ENCODE data around the gene GSTT2B.
"Not testable (repeated sequence)": the region's sequence is repeated elsewhere in the genome, so short reads cannot be mapped to it uniquely, and the experiment has no call there.

DNA sequence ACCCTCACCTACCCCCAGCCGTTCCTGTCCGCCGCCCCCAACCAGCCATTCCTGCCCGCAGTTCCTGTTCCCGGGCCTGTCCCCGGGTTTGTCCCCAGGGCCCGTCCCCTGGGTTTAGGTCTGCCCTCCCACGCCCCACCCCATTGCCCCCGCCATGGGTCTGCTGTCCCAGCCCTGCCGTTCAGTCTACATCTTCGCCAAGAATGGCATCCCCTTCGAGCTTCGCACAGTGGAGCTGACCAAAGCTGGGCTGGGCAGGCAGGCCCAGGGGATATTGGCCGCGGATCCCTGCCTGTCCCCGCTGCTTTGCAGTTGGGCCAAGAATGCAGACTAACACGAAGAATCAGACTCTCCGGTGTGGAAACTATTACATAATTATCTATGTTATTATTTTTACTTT, 11.2 kb downstream of the GSTT2B start:
- TF ChIP-seq, protein P1, sequence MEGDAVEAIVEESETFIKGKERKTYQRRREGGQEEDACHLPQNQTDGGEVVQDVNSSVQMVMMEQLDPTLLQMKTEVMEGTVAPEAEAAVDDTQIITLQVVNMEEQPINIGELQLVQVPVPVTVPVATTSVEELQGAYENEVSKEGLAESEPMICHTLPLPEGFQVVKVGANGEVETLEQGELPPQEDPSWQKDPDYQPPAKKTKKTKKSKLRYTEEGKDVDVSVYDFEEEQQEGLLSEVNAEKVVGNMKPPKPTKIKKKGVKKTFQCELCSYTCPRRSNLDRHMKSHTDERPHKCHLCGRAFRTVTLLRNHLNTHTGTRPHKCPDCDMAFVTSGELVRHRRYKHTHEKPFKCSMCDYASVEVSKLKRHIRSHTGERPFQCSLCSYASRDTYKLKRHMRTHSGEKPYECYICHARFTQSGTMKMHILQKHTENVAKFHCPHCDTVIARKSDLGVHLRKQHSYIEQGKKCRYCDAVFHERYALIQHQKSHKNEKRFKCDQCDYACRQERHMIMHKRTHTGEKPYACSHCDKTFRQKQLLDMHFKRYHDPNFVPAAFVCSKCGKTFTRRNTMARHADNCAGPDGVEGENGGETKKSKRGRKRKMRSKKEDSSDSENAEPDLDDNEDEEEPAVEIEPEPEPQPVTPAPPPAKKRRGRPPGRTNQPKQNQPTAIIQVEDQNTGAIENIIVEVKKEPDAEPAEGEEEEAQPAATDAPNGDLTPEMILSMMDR (IDR thresholded peaks at IDR 0.05; ENCODE audit: insufficient read depth, low read length, poor library complexity, severe bottlenecking) = not testable (repeated sequence)
- not testable (repeated sequence) for TF ChIP-seq EZH2phosphoT487 (conservative IDR thresholded peaks at IDR 0.05; ENCODE audit: low read length)
